Measurements from ENCODE around the gene STXBP5. TPM values are rescaled to one million over a fixed set of nuclear protein-coding genes. Genes with fewer than 3 reads are reported as not detected.
A peak's percentile ranks its signal among the peaks of the same experiment; 100 is the strongest.

Gene STXBP5
- polyA plus RNA-seq, 2 of the 4 experiments (the other 2 are of a cell fraction), result 10.8 to 17.8 TPM

GRCh38 chr6:147366290-147366689, 162.1 kb downstream of the STXBP5 start:
- no peak overlapping the region for H3K4me2 ChIP-seq
- no peak for FAIRE-seq
- no peak overlapping the region for H3K27ac ChIP-seq
- no peak overlapping the region for H3K4me3 ChIP-seq
- no peak for DNase-seq (ENCODE audit: low read depth in 1 of 2, low spot score in 1 of 2)
- no peak for ATAC-seq
- POLR2A ChIA-PET, result no interaction called here
- CTCF ChIA-PET, result no interaction called here
- TF ChIP-seq KDM1A (IDR thresholded peaks at IDR 0.05; ENCODE audit: low read depth), result no peak
- no peak for TF ChIP-seq ESRRA (IDR thresholded peaks at IDR 0.05; ENCODE audit: borderline replicate concordance, low read length)
- no peak for TF ChIP-seq CHD2 (IDR thresholded peaks at IDR 0.05; ENCODE audit: low read length, partially characterized antibody)
- TF ChIP-seq PBX3 (IDR thresholded peaks at IDR 0.05), result no peak
- no peak for TF ChIP-seq CEBPB (IDR thresholded peaks at IDR 0.05)
- TF ChIP-seq PHF8 (IDR thresholded peaks at IDR 0.05; ENCODE audit: borderline replicate concordance, low read depth), result no peak
- no peak for TF ChIP-seq POLR2AphosphoS2 (conservative IDR thresholded peaks at IDR 0.05; ENCODE audit: low read length)
- no peak for TF ChIP-seq JUN (IDR thresholded peaks at IDR 0.05)
- no peak for TF ChIP-seq ZSCAN20 (CRISPR knock-in tag; IDR thresholded peaks at IDR 0.05)
- TF ChIP-seq SMC3 (IDR thresholded peaks at IDR 0.05), result no peak
- no peaks in the 10 kb centered on the region for H3K9me3 ChIP-seq
- H3K4me1 ChIP-seq, result no peaks in the 10 kb centered on the region

GRCh38 chr6:147371325-147371724, 167.1 kb downstream of the STXBP5 start:
- no peak for DNase-seq (ENCODE audit: low read depth in 1 of 2, low spot score in 1 of 2)
- no peak for ATAC-seq
- Histone ChIP-seq H3K4me3 (no peak overlapping the region), H3K4me1 (no peaks in the 10 kb centered on the region), H3K4me2 (no peak overlapping the region), H3K9me3 (no peaks in the 10 kb centered on the region), H3K27ac (no peak overlapping the region)
- no peak for FAIRE-seq
- TF ChIP-seq RAD21 (conservative IDR thresholded peaks at IDR 0.05 in 1 of 2, IDR thresholded peaks at IDR 0.05 in 1 of 2) (no peak), TP53 (CRISPR knock-in tag; IDR thresholded peaks at IDR 0.05) (no peak), NFE2L2 (conservative IDR thresholded peaks at IDR 0.05; ENCODE audit: low read length) (no peak), SMC3 (IDR thresholded peaks at IDR 0.05) (no peak), ZNF302 (CRISPR knock-in tag; IDR thresholded peaks at IDR 0.05) (no peak), TFCP2L1 (CRISPR knock-in tag; IDR thresholded peaks at IDR 0.05) (no peak), FOXS1 (CRISPR knock-in tag; IDR thresholded peaks at IDR 0.05) (no peak), RFX5 (IDR thresholded peaks at IDR 0.05) (no peak), CTCF (IDR thresholded peaks at IDR 0.05) (no peak), ESRRA (IDR thresholded peaks at IDR 0.05; ENCODE audit: borderline replicate concordance, low read length) (no peak)
- CTCF ChIA-PET, result interaction anchor here (1.2 kb wide), 1 partner anchor 12 kb away, joined by 3 read pairs; no protein-coding TSS in a partner anchor
- POLR2A ChIA-PET, result no interaction called here

GRCh38 chr6:147372806-147373205, 168.6 kb downstream of the STXBP5 start:
- TF ChIP-seq MAFK (IDR thresholded peaks at IDR 0.05; ENCODE audit: partially characterized antibody) (peak; percentile 15), HOXB13 (CRISPR knock-in tag; IDR thresholded peaks at IDR 0.05; ENCODE audit: low read depth) (no peak), PBX3 (IDR thresholded peaks at IDR 0.05) (no peak), USF2 (IDR thresholded peaks at IDR 0.05) (no peak), FOSB (CRISPR knock-in tag; IDR thresholded peaks at IDR 0.05) (no peak)
- FAIRE-seq (no peak), ATAC-seq (no peak), DNase-seq (ENCODE audit: low read depth in 1 of 2, low spot score in 1 of 2) (no peak)
- whole genome bisulfite sequencing (ENCODE audit: missing lambda C conversion rate), result 86% methylated on average over 1 of the region's 1 CpG
- no peak overlapping the region for H3K4me2 ChIP-seq
- H3K9me3 ChIP-seq, result no peaks in the 10 kb centered on the region
- H3K27ac ChIP-seq, result no peak overlapping the region
- ChIA-PET CTCF (interaction anchor here (1.0 kb wide), 1 partner anchor 470 kb away, joined by 3 read pairs; no protein-coding TSS in a partner anchor), POLR2A (no interaction called here)
- no peaks in the 10 kb centered on the region for H3K4me1 ChIP-seq
- no peak overlapping the region for H3K4me3 ChIP-seq

Measured in A549 (cell line).